NCI-H226 (cell line): ENCODE measurements around the gene ZG16B.

Experiments
- DNase-seq: peaks from one replicate; pipeline ENCODE4 v3.0.0-alpha.2; 2015

Gene ZG16B

DNA sequence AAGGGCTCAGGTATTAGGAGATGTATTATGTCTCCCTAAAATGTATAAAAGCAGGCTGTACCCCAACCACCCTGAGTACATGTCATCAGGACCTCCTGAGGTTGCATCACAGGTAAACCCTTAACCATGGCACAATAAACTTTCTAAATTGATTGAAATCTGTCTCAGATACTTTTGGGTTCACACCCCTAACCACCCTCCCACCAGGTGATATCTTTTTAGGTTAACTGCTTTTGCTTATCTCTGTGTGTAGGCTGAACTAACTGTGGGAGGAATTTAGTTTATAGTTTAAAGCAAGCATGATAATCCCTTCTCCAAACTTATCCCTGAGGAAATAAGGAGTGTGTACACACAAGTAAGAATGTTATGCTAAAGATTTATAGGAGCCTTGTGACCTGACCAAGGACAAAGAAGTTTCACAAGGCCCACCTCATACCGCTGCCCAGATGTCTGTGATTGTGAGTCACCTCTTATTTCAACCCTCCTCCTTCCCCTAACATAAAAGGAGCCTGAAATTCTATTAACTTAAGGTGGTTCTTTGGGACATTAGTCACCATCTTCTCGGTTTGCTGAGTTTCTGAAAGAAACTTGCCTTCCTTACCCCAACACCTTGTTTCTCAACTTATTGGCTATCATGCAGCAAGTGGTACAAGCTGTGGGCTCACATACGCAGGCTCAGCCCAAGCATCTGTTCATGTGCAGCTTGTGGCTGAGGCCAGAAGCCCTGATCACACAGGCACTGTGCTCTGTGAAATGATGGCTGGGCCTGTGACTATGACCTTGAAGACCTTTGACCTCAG lies 16.6 kb downstream of the ZG16B start:
- peak; percentile 60 for DNase-seq

DNA sequence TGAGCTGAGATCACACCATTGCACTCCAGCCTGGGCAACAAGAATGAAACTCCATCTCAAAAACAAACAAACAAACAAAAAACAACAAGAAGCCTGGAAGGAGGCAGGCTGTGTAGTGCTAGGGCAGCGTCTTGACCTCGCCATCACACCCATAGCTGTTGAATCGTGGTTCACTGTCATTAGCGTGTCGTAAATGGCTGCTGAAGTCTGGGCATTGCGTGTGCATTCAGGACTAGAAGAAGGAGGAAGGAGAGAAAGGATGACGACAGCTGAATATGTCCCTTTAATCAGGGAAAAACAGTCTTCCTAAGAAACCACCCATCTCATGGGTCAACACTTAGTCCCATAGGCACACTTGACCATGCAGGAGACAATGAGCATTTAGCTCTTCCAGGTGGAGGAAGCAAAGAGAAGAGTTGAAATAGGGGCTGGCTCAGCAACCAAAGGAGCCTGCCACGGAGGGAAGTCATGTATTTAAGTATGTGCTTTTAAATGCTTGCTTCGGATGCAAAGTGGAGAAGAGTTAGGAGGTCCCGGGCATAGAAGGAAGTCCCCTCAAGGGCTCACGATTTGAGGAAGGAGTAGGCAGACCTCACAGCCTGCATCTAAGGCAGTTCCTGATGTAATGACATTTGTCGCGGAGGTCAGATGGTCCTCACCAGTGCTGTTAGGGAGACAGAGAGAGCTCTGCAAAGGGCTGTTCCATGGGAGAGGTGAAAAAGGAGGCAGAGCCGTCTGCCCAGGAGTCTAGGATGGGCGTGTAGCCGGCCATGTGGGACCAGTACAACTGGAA lies 19.0 kb downstream of the ZG16B start:
- DNase-seq: no peak

DNA sequence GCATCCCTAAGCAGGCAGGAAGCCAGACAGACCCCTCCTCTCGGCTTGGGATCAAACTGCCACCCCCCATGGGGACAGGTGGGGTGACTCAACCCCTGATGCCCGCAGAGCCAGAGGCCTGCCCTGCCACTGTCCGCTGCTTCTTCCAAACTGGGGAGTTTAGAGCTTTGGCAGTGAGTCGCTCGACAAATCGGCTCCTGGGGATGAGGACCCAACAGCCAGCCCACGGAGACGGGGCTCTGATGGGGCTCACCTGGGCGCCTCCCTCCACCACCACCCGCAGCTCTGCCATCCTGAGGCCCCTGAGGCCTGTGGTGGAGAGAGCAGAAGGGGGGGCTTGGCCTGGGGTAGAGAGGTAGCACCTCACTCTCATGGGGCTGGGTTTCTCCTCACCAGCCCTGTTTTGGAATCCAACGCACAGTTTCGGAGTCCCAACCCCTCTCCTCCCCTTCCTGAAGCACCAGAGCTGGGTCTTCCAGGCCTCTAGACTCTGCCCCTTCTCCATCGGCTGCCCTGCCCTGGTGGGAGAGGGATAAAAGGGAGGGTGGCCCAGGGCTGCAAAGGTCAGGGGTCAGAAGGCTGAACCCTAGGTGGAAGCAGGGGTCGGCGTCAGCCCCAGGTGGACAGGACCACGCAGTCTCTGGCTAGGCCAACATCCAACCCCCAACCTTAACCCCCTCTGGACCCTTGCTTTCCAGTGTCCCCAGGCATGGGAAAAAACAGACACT lies 22.1 kb downstream of the ZG16B start:
- DNase-seq: no peak

DNA sequence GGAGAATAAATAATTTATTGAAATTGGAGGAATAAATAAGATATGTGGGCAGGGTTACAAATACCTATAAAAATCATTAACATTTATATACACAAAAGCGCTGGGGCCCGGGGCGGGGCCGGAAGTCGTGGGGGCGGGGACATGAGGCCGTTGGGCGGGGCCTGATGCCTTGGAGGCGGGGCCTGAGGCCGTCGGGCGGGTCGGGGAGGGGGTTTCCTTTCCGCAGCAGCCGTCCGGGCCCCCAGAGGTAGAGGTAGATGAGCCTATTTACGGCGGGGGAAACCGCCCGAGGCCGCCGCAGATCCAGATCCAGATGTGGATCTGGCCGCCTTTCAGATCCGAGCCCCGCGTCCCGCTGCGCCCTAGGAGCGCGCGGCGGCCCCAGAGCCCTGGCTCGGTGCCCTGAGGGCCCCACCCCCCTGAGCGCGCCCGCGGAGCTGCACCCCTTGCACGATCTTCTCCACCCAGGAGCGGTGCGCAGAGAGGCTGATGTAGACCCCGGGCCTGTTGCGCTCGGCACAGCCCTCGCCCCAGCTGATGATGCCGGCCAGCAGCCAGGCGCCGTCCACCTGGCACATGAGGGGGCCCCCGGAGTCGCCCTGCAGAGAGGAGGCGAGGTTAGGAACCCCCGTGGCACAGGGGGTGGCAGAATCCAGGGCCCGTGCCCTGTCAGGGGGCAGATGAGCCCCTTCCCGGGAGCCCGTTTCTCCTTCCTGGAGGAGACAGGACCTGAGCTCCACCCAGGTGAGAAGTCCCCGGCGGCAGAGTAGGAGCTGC lies 22.8 kb downstream of the ZG16B start:
- no peak for DNase-seq

DNA sequence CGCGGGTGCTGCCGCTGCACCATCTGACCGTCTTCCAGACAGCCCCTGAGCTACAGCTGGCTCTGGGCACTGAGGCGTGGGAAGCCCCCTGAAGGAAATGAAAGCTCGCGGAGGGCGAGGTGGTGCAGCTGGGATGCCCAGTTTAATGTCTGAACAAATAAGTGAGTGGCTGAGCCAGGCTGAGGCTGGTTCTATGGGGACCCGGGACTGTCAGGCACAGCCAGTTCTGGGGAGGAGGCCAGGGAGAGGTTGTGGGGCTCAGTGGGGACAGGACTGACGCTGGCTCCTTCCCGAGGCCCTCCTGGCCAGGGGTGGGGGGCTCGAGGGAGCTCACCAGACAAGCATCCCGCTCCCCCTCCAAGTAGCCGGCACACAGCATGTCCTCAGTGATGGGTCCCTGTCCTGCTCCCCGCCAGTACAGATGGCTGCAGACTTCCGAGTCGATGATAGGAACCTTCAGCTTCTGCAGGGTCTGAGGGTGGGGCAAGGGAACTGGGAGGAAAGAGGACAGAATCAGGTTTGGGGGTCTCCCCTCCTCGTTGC lies 23.5 kb downstream of the ZG16B start:
- DNase-seq: no peak

DNA sequence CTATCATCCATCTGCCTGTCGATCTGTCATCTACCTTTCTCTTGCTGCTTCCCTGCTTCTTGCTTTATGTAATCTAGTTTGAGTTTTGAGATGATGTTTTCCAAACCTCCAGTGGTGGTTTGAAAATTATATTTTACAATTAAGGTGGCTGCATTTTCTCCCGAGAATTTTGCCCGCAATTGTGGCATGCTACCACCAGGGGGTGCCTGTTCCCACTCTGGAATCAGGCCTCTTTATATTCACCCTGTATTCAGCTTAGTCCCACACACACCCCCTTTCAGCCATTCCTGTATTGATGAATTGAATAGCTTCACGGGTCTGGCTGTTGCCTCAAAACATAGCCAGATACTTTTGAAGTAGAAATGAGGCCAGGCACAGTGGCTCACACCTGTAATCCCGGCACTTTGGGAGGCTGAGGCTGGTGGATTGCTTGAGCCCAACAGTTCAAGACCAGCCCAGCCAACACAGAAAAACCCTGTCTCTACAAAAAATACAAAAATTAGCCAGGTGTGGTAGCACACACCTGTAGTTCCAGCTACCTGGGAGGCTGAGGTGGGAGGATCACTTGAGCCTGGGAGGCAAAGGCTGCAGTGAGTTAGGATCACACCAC lies 24.7 kb downstream of the ZG16B start:
- DNase-seq: no peak

DNA sequence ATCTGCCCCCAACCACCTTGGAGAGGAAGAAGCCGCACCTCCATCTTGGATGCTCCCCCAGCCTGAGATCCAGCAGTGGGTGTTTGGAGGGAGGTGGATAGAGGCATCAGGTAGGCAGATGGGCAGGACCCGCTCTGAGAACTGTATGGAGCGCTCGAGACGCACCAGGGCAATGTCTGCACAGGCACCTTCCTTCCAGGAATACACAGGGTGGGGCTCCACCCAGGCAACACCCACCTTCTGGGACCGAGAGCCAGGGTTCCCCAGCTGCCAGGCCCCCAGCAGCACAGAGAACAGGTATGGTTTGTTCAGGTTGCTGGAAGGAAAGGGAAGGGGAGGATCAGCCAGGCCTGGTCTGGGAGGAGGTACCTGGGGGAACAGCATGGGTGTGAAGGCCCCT lies 25.4 kb downstream of the ZG16B start:
- no peak for DNase-seq

DNA sequence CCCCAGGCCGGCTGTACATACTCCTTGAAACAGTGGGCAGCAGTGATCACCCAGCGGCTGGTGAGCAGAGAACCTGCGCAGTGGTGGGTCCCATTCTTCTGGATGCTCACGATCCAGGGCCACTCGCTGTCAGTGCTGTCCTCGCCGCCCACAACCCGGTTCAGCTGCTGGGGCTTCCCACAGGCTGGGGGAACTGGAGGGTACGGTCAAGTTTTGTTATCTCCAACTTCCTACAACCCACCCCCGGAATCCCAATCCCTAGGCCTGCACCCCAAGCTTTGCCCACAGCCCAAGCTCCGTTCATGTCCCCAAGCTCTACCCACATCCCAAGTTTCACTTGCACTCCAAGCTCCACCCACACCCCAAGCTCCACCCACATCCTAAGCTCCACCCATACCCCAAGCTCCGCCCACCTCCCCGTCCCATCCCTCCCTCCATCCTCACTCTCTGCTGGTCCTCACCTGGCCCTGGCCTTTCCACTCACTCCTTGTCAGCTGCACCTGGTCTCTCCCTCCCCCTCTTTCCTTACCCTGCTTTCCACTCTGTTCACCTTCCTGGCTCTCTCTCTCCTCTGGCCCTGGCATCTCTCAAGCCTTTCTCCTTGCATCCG lies 26.1 kb downstream of the ZG16B start:
- DNase-seq: no peak

DNA sequence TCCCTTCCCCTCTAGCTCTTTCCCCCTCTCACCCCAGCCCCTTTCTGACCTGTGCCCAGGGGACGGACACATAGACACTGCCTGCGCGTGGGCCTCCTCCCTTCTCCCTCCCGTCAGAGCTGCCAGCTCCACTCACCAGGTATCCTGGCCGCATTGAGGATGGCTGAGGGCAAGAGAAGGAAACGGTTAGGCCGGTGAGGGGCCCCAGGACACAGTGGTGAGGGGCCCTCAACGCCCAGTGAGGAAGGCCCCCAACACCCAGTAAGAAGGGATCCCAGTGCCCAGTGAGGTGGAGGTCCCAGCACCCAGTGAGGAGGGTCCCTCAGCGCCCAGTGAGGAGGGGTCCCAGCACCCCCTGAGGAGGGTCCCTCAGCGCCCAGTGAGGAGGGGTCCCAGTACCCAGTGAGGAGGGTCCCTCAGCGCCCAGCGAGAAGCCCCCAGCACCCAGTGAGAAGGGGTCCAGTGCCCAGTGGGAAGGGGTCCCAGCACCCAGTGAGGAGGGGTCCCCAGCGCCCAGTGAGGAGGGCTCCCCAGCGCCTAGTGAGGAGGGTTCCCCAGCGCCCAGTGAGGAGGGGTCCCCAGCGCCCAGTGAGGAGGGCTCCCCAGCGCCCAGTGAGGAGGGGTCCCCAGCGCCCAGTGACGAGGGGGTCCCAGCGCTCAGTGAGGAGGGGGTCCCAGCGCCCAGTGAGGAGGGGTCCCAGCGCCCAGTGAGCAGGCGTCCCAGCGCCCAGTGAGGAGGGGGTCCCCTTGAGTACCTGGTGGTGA lies 26.8 kb downstream of the ZG16B start:
- DNase-seq: no peak

DNA sequence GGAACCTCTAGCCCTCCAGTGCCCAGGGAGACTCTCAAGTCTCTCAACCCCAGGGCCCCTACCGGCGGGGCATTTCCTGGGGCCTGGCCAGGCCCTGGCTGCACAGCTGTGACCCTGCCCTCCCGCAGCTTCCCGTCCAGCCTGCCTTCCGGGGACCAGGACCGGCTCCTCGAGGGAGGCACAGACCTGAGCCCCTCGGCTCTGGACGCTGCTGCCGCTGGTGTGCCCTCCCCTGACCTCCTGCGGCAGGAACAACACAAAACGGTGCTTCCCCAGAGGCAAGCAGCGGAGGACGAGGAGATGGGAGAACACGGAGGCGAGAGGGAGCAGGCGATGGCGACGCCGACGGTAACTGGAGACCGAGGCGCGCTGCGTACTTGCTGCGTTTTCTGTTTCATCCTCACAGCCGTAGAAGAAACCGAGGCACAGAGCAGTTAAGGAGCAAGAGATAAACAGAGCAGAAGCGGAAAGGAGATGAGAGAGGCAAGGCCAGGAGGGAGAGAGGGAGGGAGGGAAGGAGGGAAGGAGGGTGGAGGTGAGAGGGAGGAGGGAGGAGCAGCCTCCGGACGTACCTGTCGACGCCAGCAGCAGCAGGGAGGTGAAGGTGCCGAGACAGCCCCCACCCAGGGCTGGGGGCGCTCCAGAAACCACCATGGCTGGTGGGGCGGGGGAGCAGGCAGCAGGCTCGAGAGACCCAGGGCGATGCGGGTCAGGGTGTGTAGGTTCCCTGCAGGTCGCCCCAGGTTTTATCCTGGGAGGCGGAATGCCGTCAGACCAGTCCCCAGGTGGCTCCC lies 27.5 kb downstream of the ZG16B start, which contains the start of gene PRSS22:
Gene PRSS22 (minus strand): TSS at position 720 of the 794 bp plus-strand sequence. CDS start 66 bp downstream, at position 654.
- no peak for DNase-seq

DNA sequence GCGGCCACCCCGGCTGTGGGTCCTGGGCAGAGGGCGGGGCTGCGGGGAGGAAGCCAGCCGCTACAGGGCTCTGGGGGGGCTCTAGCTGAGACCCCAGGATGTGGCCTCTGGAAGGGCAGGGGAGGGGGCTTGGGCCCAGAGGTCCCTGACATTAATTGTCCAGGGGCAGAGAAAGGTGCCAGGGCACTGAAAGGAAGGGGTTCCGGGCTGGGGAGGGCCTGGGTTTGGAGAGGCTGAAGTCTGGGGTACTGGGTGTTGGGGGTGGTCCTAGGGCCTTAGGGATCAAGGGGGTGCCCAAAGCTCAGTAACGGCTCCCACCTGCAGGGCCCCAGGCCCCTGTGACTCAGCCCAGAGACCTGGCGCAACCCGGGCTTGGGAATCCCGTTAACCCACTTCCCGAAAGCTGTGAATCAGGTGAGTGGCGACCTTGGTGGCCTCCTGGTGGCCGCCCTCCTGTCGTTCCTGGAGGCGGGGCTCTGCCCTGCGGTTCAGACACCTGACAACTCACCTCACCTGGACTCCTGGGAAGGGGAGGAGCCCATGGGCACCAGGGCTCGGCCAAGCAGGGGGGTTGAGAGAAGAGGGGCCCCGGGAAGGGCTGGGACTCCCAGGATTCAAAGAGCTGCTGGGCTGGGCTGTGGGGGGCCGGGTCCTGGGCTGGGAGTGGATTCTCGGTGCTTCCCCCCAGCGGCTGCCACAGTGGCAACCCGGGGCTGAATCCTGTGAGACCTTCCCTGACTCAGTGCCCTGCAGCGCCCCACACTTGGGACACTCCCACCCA lies 28.3 kb downstream of the ZG16B start:
- no peak for DNase-seq

DNA sequence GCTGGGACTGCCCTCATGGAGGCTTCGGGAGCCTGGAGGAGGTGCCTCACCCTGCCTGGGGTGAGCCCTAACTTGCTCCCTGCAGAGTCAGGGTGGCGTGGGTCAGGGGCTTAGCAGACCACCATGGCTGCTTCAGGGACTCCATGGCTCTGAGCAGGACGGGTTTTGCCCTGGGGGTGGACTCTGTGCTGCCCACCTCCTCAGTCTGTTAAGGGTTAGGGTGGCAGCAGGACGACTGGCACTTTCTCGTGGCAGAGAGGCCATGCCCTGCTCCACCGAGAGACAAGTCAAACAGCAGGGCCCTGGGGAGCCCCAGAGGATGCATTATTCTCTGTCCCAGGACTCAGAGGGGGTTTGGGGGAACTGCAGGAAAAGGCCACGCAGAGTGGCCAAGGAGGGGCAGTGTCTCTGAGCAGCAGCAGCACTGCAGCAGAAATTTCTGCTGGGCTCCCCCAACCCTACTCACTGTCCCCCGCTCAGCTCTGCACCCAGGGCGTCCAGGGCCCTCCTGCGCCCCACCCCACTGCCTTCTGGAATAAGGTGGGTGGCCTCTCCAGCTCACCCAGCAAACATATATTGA lies 29.7 kb downstream of the ZG16B start:
- DNase-seq: no peak

DNA sequence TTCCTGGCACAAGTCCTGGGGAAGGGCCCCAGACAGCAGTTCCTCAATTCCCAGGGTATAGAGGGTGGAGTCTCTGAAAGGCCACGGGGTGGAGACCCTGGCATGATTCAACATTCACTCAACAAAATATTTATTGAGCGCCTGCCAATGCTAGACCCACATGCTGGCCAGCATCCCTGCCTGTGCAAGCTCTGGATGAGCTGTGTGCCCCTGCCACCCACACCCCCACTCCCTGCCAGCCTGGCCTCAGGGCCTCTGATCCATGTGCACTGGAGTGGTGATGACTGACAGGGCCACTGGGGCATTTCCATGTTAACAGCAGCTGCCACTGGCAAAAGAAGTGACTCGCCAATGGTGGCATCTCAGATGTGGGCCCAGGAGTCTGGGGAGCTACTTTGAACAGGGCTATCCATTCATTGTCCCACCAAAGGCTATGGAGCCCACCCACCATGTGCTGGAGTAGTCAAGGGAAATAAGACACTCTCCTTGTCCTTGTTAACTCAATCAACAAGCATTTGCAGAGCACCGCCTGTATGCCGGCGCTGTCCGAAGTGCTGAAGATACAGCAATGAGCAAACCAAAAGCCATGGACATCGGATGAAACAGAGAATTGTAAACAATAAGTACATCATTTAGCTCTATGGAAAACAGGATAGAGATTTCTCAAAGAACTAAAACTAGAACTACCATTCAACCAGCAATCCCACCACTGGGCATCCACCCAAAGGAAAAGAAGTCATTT lies 30.9 kb downstream of the ZG16B start:
- DNase-seq: no peak

DNA sequence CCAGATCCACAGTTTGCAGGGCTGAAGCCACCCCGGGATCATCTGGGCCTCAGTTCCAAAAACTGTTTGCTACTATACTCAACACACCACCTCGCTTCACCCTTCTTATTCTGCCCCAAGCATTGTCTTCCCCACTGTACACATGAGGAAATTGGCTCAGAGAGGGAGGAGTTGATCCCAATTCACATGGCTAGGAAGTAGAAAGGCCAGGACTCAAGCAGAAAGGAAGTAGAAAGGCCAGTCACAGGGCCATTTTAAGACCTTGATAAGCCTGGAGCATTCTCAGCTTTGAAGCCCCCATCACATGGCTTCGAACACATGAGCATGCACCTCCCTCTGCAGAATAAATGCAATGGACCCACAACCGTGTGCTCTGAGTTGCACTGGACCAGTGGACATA lies 35.5 kb downstream of the ZG16B start:
- no peak for DNase-seq

DNA sequence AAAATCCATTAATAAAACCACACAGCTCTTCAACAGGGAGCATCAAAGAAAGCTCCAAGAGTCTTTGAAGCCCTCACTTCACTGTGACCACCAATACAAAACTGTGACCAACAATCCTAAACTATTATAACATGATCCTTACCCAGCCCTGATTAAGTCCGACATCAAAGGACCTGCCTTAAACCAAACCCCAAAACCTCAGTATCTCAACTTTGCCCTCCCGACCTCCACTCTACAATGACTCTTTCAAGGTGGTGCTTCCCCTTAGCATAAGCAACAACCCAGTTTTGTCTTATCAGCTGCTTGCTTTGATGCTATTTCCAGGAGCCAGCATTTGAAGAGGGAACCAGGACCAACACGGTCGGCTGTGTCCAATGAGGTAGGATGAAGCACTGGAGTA lies 36.3 kb downstream of the ZG16B start:
- DNase-seq: no peak

DNA sequence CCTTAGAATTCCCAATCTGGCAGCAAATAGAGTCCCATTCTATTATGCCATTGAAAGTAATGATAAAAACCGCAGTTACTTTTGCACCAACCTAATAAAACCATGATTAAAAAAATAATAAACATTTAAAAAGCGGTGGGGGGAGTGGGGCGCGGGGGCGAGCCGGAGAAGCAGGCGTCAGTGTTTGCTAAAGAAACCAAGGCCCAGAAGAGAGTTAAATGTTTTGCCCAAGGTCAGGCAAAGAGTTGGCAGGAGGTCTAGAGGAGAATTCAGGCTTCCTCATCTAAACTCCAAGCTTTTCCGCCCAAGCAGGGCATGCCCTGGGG lies 37.5 kb downstream of the ZG16B start:
- peak; percentile 77 for DNase-seq

DNA sequence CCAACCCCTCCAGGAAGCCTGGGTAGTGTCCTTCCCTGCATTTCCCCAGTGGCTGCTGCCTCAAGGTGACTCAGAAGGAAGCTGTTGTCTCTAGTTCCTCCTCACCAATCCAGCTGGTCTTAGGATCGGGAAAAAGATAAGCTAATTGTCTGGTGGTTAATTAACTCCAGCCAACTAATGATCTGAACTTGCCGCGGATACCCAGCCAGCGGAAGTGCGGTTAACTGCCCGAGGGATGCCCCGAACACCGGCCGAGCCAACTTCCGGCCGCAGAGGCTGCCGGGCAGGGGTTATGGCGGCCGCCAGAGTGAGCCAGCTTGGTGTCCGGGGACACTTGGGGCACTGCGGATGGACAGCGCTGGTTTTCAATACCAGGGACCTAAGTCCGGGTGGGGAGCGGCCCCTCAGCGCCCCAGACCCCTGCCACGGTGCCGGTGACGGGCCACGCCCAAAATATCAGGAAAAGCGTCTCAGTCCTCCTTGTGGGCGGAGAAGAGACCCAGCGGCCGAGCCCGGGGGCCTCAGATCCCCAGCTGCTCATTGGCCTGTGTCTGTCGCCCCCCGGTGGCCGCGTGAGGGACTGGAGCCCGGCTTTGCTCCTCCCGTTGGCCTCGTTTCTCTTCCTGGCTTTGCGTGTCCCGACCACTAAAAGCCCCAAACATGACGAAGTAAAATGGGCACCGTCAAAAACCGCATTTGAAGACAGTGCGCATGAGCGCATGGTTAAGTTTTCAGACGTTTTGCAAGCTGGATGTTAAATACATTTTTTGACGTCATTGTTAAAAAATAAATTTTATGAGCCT lies 38.1 kb downstream of the ZG16B start:
- DNase-seq: peak; percentile 85
